IMR-90 (cell line): ENCODE data around the gene FAM181B. TPM values are rescaled to one million over a fixed set of nuclear protein-coding genes. Genes with fewer than 3 reads are reported as not detected.

ENCODE experiments used
- ATAC-seq: fragments of 200-7000 bp; cut with Tn5 transposase; 2 replicates; pipeline ENCODE4 v1.9.1; 2020; ENCODE audit warnings: low read depth, mild to moderate bottlenecking, moderate library complexity
- BruUV-seq: library from RNA; stranded (reverse); fragments of 400-500 nt; replicated peaks from 2 replicates; lab custom pipeline; 2021; lab: Mats Ljungman, UMichigan
- CTCF ChIA-PET: fragments of 300-600 bp; formaldehyde crosslinking; extraction: SDS; loops from one replicate; lab custom pipeline; 2021; ENCODE audit warnings: antibody characterized with exemption; lab: Yijun Ruan, JAX
- POLR2A ChIA-PET: fragments of 300-600 bp; sonication (Branson Sonifier 250); formaldehyde crosslinking; loops from one replicate; lab custom pipeline; 2022; ENCODE audit warnings: antibody characterized with exemption; ENCODE audit not compliant: unreplicated experiment; lab: Charles Lee
- DNase-seq: peaks from one replicate; pipeline ENCODE4 v3.0.0; 2013
- H2AFZ ChIP-seq: replicated peaks from 2 replicates; pipeline ENCODE3; 2013; ENCODE audit warnings: low read length, mild to moderate bottlenecking; ENCODE audit not compliant: poor library complexity
- H2AK5ac ChIP-seq: 2 replicates; pipeline ENCODE4 v1.6.1; 2013; ENCODE audit warnings: low read depth, low read length, inconsistent platforms
- H2AK9ac ChIP-seq: replicated peaks from 2 replicates; pipeline ENCODE3; 2013; ENCODE audit warnings: mild to moderate bottlenecking, low read depth, low read length, moderate library complexity; ENCODE audit not compliant: poor library complexity
- H2BK120ac ChIP-seq: 2 replicates; pipeline ENCODE4 v1.6.1; 2013; ENCODE audit warnings: low read depth, low read length, inconsistent platforms
- H2BK15ac ChIP-seq: 3 replicates; pipeline ENCODE4 v1.6.1; 2013; ENCODE audit warnings: low read depth, low read length, inconsistent platforms
- H2BK20ac ChIP-seq: 2 replicates; pipeline ENCODE4 v1.6.1; 2013; ENCODE audit warnings: low read depth, mild to moderate bottlenecking, inconsistent platforms, low read length, moderate library complexity
- H2BK5ac ChIP-seq: 2 replicates; pipeline ENCODE4 v1.6.1; 2013; ENCODE audit warnings: mild to moderate bottlenecking, low read depth, low read length, inconsistent platforms; ENCODE audit not compliant: poor library complexity, severe bottlenecking
- H3K14ac ChIP-seq: replicated peaks from 2 replicates; pipeline ENCODE4 v1.6.1; 2013; ENCODE audit warnings: low read depth, low read length, inconsistent platforms
- H3K18ac ChIP-seq: 2 replicates; pipeline ENCODE4 v1.6.1; 2013; ENCODE audit warnings: low read depth, low read length, control low read depth
- H3K23ac ChIP-seq: 2 replicates; pipeline ENCODE4 v1.6.1; 2013; ENCODE audit warnings: low read depth, low read length, inconsistent platforms
- H3K27ac ChIP-seq: 2 replicates; pipeline ENCODE4 v1.5.1; 2013; ENCODE audit warnings: mild to moderate bottlenecking, control low read depth, low read length; ENCODE audit not compliant: insufficient read depth
- H3K27me3 ChIP-seq: 2 replicates; pipeline ENCODE4 v1.6.1; 2013; ENCODE audit warnings: low read length; ENCODE audit not compliant: control insufficient read depth, insufficient read depth
- H3K36me3 ChIP-seq: 2 replicates; pipeline ENCODE4 v1.6.1; 2013; ENCODE audit warnings: low read length, mixed read lengths; ENCODE audit not compliant: control insufficient read depth, insufficient read depth
- H3K4ac ChIP-seq: 2 replicates; pipeline ENCODE4 v1.6.1; 2013; ENCODE audit warnings: low read depth, low read length, inconsistent platforms
- H3K4me1 ChIP-seq: 2 replicates; pipeline ENCODE4 v1.6.1; 2013; ENCODE audit warnings: low read length, mixed read lengths; ENCODE audit not compliant: control insufficient read depth, insufficient read depth
- H3K4me2 ChIP-seq: 2 replicates; pipeline ENCODE4 v1.6.1; 2013; ENCODE audit warnings: low read depth, mild to moderate bottlenecking, control low read depth, low read length, moderate library complexity
- H3K4me3 ChIP-seq: 2 replicates; pipeline ENCODE4 v1.5.1; 2013; ENCODE audit warnings: low read depth, mild to moderate bottlenecking, control low read depth, low read length, moderate library complexity; ENCODE audit not compliant: insufficient read depth
- H3K56ac ChIP-seq: 2 replicates; pipeline ENCODE4 v1.6.1; 2013; ENCODE audit warnings: low read length, inconsistent platforms; ENCODE audit not compliant: insufficient read depth; ENCODE audit errors: extremely low read depth
- H3K79me1 ChIP-seq, 2 experiments: 2 replicates each; pipeline ENCODE4 v1.6.1; 2013; ENCODE audit warnings: low read length in 2 of 2, inconsistent platforms in 1 of 2, low read depth in 1 of 2
- H3K9ac ChIP-seq: 2 replicates; pipeline ENCODE4 v1.6.1; 2013; ENCODE audit warnings: low read depth, low read length, control low read depth
- H3K9me1 ChIP-seq: 2 replicates; pipeline ENCODE4 v1.6.1; 2013; ENCODE audit warnings: low read length, inconsistent platforms; ENCODE audit not compliant: insufficient read depth
- H3K9me3 ChIP-seq: 2 replicates; pipeline ENCODE4 v1.6.1; 2013; ENCODE audit warnings: low read length; ENCODE audit not compliant: control insufficient read depth, insufficient read depth
- H4K20me1 ChIP-seq: 2 replicates; pipeline ENCODE4 v1.6.1; 2013; ENCODE audit warnings: low read length, inconsistent platforms; ENCODE audit not compliant: insufficient read depth
- H4K5ac ChIP-seq: 2 replicates; pipeline ENCODE4 v1.6.1; 2013; ENCODE audit warnings: mild to moderate bottlenecking, low read depth, low read length, control low read depth
- H4K8ac ChIP-seq, 2 experiments: 2 replicates each; pipeline ENCODE4 v1.6.1; 2013; ENCODE audit warnings: low read depth in 2 of 2, low read length in 2 of 2, control low read depth in 1 of 2, inconsistent platforms in 1 of 2
- H4K91ac ChIP-seq: 2 replicates; pipeline ENCODE4 v1.6.1; 2013; ENCODE audit warnings: low read depth, low read length, inconsistent platforms; ENCODE audit not compliant: insufficient read depth
- NFE2L2 ChIP-seq: fragments of 150-350 bp; IDR thresholded peaks from 2 replicates; pipeline ENCODE4 v1.6.1; 2016; ENCODE audit warnings: low read depth, mild to moderate bottlenecking, low read length
- POLR2A ChIP-seq: IDR thresholded peaks from 2 replicates; pipeline ENCODE4 v1.6.1; 2012; ENCODE audit warnings: mild to moderate bottlenecking, low read depth, low read length
- RAD21 ChIP-seq: IDR thresholded peaks from 2 replicates; pipeline ENCODE4 v1.6.1; 2012; ENCODE audit warnings: low read length, improper control_type of control experiment
- RFX5 ChIP-seq: IDR thresholded peaks from 2 replicates; pipeline ENCODE4 v1.8.0; 2012; ENCODE audit warnings: low read depth, mild to moderate bottlenecking, low read length, moderate library complexity
- WGBS, 2 experiments: methylation state at CpG; one replicate each; pipeline versions ENCODE4 v1.1.5 to v1.1.7; 2013; ENCODE audit warnings: missing lambda C conversion rate in 2 of 2; ENCODE audit not compliant: insufficient read length in 1 of 2; ENCODE audit errors: extremely low coverage in 2 of 2; 5-methylcytosine and 5-hydroxymethylcytosine counted together
- dilution Hi-C: fragments of 300-500 bp; cut with HindIII; formaldehyde crosslinking; loops from one replicate; pipeline ENCODE4 v1.14.3; 2018; ENCODE audit warnings: low sequenced_read_pairs; ENCODE audit not compliant: unreplicated experiment
- in situ Hi-C: fragments of 300-500 bp; cut with MboI; formaldehyde crosslinking; loops from 3 replicates; pipeline ENCODE4 v1.14.3; 2019; ENCODE audit warnings: low sequenced_read_pairs, inconsistent platforms, mixed read lengths
- intact Hi-C: fragments of 100-400 bp; cut with micrococcal nuclease; formaldehyde crosslinking; loops from 2 replicates; pipeline ENCODE4 v1.10.0; 2022
- polyA plus RNA-seq, 3 experiments: library from polyadenylated mRNA; depleted of rRNA; stranded (reverse); fragments of >200 nt; gene quantifications; 2 replicates each; pipeline ENCODE4 v1.2.3, GENCODE V29; 2012; ENCODE audit warnings: low replicate concordance in 1 of 3
- total RNA-seq: library from RNA; depleted of rRNA; stranded (reverse); fragments of >200 nt; gene quantifications from 2 replicates; pipeline ENCODE4 v1.2.3, GENCODE V29; 2012

Gene FAM181B
- total and polyA plus RNA-seq, 2 of the 4 experiments (the other 2 are of a cell fraction), result not detected

- H3K23ac ChIP-seq, result no peak overlapping the region
- ChIA-PET POLR2A (no interaction called here), CTCF (no interaction called here)
- no peak overlapping the region for H2BK5ac ChIP-seq
- TF ChIP-seq NFE2L2 (no peak), RFX5 (no peak), POLR2A (no peak), RAD21 (no peak)
- no peak overlapping the region for H2BK120ac ChIP-seq
- no peaks in the 10 kb centered on the region for H3K9me1 ChIP-seq
- no peak overlapping the region for H3K18ac ChIP-seq
- no peak overlapping the region for H2BK20ac ChIP-seq
- no peaks in the 10 kb centered on the region for H4K20me1 ChIP-seq
- no peak overlapping the region for H3K56ac ChIP-seq
- H4K8ac ChIP-seq, result no peak overlapping the region
- no peak overlapping the region for H2BK15ac ChIP-seq
- no peaks in the 10 kb centered on the region for H3K36me3 ChIP-seq
- in situ Hi-C loops, result no loop called here
- no peaks in the 10 kb centered on the region for H3K4me1 ChIP-seq
- no peak overlapping the region for H2AK9ac ChIP-seq
- intact Hi-C loops, result no loop called here
- H3K79me1 ChIP-seq, result no peaks in the 10 kb centered on the region
- H3K14ac ChIP-seq, result no peak overlapping the region
- no peak overlapping the region for H3K4ac ChIP-seq
- no peaks in the 10 kb centered on the region for H3K9me3 ChIP-seq
- dilution Hi-C loops, result no loop called here
- DNase-seq, result no peak
- peaks cover 2% of the 10 kb centered on the region; the same call in 1 of the 2 replicates for H3K27me3 ChIP-seq
- no peak for ATAC-seq
- H3K4me2 ChIP-seq, result no peak overlapping the region
- BruUV-seq, result no TSS peak
- no peak overlapping the region for H2AFZ ChIP-seq
- no peak overlapping the region for H3K4me3 ChIP-seq
- WGBS, 2 experiments, result 43% methylated on average over 4 of the region's 9 CpGs; no CpG with 5 or more reads in 1 of the 2 experiments
- H2AK5ac ChIP-seq, result no peak overlapping the region
- no peak overlapping the region for H4K5ac ChIP-seq
- H4K91ac ChIP-seq, result no peak overlapping the region
- H3K27ac ChIP-seq, result no peak overlapping the region
- H3K9ac ChIP-seq, result no peak overlapping the region
Observed at GRCh38 chr11:82750643-82751139, 17.0 kb upstream of the FAM181B start.
